LHCN-M2 (cell line): Measurements from ENCODE around the gene BMPR1A. TPM values are rescaled to one million over a fixed set of nuclear protein-coding genes. Genes with fewer than 3 reads are reported as not detected.

Source experiments
- total RNA-seq: library from RNA; depleted of rRNA; stranded (reverse); fragments of >200 nt; gene quantifications from 2 replicates; pipeline ENCODE4 v1.2.3, GENCODE V29; 2014; rRNA removed

Gene BMPR1A
- total RNA-seq, 1 experiment from 2014 or later: 28.8 TPM

Other genes starting within 250 kb of the BMPR1A start
- 31.8 and 36.6 TPM in 2 replicates for gene WAPL, start 234.8 kb upstream of the BMPR1A start, total RNA-seq
- not detected in 2 replicates for gene OPN4, start 102.1 kb upstream of the BMPR1A start, total RNA-seq
- gene LDB3, start 88.1 kb upstream of the BMPR1A start, total RNA-seq: 0.06 TPM in 1 of 2 replicates, not detected in the other
- gene MMRN2, start 201.0 kb downstream of the BMPR1A start, total RNA-seq: 0.51 and 1.9 TPM in 2 replicates
- gene SNCG, start 202.0 kb downstream of the BMPR1A start, total RNA-seq: 4.4 and 5.0 TPM in 2 replicates
- 2.5 and 3.2 TPM in 2 replicates for gene ADIRF, start 211.9 kb downstream of the BMPR1A start, total RNA-seq